Activated B cell treated with CpG ODN at 0.5 μM for 24 hours (primary cell): ENCODE measurements around the gene LTB4R2. TPM values are rescaled to one million over a fixed set of nuclear protein-coding genes. Genes with fewer than 3 reads are reported as not detected.
"Not testable (repeated sequence)": the region's sequence is repeated elsewhere in the genome, so short reads cannot be mapped to it uniquely, and the experiment has no call there.

Experiments
- ATAC-seq: fragments of 200-7000 bp; cut with Tn5 transposase; one replicate; pipeline ENCODE4 v1.10.0; 2021; ENCODE audit warnings: low read depth, mild to moderate bottlenecking, moderate library complexity
- CTCF ChIA-PET: fragments of 350-600 bp; sonication (Branson Sonifier 250); formaldehyde crosslinking; loops from one replicate; lab custom pipeline; 2021; ENCODE audit warnings: antibody characterized with exemption; lab: Charles Lee
- POLR2A ChIA-PET: fragments of 350-600 bp; sonication (Branson Sonifier 250); formaldehyde crosslinking; loops from one replicate; lab custom pipeline; 2021; ENCODE audit warnings: antibody characterized with exemption; lab: Charles Lee
- DNase-seq: peaks from one replicate; pipeline ENCODE4 v3.0.0; 2022
- H3K27ac Mint-ChIP-seq: one replicate; pipeline ENCODE4 v1.8.0; 2020; ENCODE audit warnings: mixed read lengths
- H3K27me3 Mint-ChIP-seq: one replicate; pipeline ENCODE4 v1.8.0; 2021; ENCODE audit warnings: mixed read lengths
- H3K36me3 Mint-ChIP-seq: one replicate; pipeline ENCODE4 v1.8.0; 2021; ENCODE audit warnings: low read depth, mixed read lengths
- H3K4me1 Mint-ChIP-seq: one replicate; pipeline ENCODE4 v1.8.0; 2021; ENCODE audit warnings: mixed read lengths
- H3K4me3 Mint-ChIP-seq: one replicate; pipeline ENCODE4 v1.8.0; 2020; ENCODE audit warnings: mild to moderate bottlenecking, mixed read lengths
- H3K9me3 Mint-ChIP-seq: one replicate; pipeline ENCODE4 v1.8.0; 2020; ENCODE audit warnings: mixed read lengths
- intact Hi-C: fragments of 100-400 bp; cut with micrococcal nuclease; formaldehyde crosslinking; loops from one replicate; pipeline ENCODE4 v1.15.1; 2024
- total RNA-seq: library from RNA; stranded (reverse); gene quantifications from 2 replicates; pipeline ENCODE4 v1.2.3, GENCODE V29; 2022
- TF ChIP-seq, protein P1 (sequence below): fragments of 200-600 bp; IDR thresholded peaks from one replicate; pipeline ENCODE4 v1.8.0; 2022; ENCODE audit warnings: antibody characterized with exemption, mild to moderate bottlenecking

LTB4R2 gene
- total RNA-seq, 1 donor from 2014 or later = 9.1 TPM

DNA sequence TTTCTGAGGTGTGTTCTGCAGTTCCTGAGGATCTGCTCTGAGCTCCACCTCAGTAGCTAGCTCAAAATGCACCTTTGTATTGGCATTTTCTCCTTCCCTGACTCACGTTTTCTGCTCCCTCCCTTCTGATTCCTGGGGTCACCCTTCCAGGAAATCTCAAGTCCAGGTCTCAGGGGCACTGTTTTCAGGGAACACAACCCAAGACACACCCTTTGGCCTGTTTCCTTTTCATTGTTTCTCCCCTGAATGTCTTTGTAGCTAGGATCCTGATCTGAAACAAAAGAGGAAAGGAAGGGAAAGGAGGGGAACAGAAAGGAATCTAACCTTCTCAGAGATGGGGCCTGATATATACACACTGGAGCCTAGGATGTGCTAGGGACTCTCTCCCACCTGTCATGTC, 37.2 kb downstream of the LTB4R2 start:
- POLR2A ChIA-PET = interaction anchor here (1.8 kb wide), 1 partner anchor 84 kb away, joined by 4 read pairs; no protein-coding TSS in a partner anchor
- H3K27ac Mint-ChIP-seq = no peak overlapping the region

DNA sequence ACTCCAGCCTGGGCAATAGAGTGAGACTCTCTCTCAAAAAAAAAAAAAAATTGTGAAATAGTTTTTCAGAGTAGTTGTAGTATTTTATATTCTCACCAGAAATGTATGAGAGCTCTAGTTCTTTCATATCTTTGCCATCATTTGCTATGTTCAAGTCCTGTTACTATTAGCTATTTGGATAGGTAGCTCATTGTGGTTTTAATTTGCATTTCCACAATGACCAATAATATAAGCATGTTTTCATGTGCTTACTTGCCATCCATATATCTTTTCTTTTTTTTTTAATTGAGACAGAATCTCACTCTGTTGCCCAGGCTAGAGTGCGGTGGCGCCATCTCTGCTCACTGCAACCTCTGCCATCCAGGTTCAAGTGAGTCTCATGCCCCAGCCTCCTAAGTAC, 38.2 kb downstream of the LTB4R2 start:
- ATAC-seq = no peak
- intact Hi-C loops = no loop called here
- peaks cover 41% of the 10 kb centered on the region for H3K27me3 Mint-ChIP-seq
- POLR2A ChIA-PET = interaction anchor here (0.6 to 1.8 kb wide), 2 partner anchors 83 to 367 kb away, joined by 4 read pairs; no protein-coding TSS in a partner anchor
- CTCF ChIA-PET = interaction anchor here (0.6 to 4.9 kb wide), 2 partner anchors 14 to 105 kb away, joined by 4 to 22 read pairs; partner anchors contain the start of gene ADCY4
- H3K9me3 Mint-ChIP-seq = no peaks in the 10 kb centered on the region
- no peaks in the 10 kb centered on the region for H3K4me1 Mint-ChIP-seq
- no peak overlapping the region for H3K27ac Mint-ChIP-seq
- TF ChIP-seq, protein P1, sequence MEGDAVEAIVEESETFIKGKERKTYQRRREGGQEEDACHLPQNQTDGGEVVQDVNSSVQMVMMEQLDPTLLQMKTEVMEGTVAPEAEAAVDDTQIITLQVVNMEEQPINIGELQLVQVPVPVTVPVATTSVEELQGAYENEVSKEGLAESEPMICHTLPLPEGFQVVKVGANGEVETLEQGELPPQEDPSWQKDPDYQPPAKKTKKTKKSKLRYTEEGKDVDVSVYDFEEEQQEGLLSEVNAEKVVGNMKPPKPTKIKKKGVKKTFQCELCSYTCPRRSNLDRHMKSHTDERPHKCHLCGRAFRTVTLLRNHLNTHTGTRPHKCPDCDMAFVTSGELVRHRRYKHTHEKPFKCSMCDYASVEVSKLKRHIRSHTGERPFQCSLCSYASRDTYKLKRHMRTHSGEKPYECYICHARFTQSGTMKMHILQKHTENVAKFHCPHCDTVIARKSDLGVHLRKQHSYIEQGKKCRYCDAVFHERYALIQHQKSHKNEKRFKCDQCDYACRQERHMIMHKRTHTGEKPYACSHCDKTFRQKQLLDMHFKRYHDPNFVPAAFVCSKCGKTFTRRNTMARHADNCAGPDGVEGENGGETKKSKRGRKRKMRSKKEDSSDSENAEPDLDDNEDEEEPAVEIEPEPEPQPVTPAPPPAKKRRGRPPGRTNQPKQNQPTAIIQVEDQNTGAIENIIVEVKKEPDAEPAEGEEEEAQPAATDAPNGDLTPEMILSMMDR = no peak
- no peak for DNase-seq
- H3K36me3 Mint-ChIP-seq = no peaks in the 10 kb centered on the region
- no peak overlapping the region for H3K4me3 Mint-ChIP-seq

More for the DNA sequence above, 37.2 kb downstream of the LTB4R2 start:
- Mint-ChIP-seq H3K4me1 (no peaks in the 10 kb centered on the region), H3K27me3 (peaks cover 36% of the 10 kb centered on the region), H3K9me3 (no peaks in the 10 kb centered on the region), H3K36me3 (no peaks in the 10 kb centered on the region), H3K4me3 (no peak overlapping the region)
- TF ChIP-seq, protein P1 = no peak
- DNase-seq (no peak), ATAC-seq (no peak)
- CTCF ChIA-PET = interaction anchor here (1.9 to 4.9 kb wide), 2 partner anchors 13 to 84 kb away, joined by 4 to 22 read pairs; partner anchors contain the start of gene ADCY4
- intact Hi-C loops = no loop called here

DNA sequence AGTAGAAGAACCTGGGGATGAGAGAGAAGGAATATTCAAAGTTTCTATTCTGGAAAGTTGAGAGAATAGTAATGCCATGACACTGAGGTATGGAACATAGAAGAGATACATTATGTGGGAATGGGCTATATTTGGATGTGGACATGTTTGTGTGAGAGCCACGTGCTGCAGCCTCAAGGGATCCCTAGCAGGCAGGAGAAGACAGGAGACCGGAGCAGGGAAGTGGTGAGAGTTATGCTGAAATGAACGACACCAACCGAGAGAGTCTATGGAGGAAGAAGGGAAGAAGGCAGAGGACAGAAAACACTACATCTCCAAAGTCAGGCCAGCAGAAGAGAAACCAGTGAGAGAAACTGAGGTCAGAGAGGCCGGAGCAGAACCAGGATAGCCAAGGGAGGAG, 39.8 kb downstream of the LTB4R2 start:
- POLR2A ChIA-PET = no interaction called here
- TF ChIP-seq, protein P1 = no peak
- Mint-ChIP-seq H3K9me3 (no peaks in the 10 kb centered on the region), H3K27me3 (peaks cover 43% of the 10 kb centered on the region), H3K36me3 (no peaks in the 10 kb centered on the region), H3K4me1 (no peaks in the 10 kb centered on the region), H3K4me3 (no peak overlapping the region), H3K27ac (no peak overlapping the region)
- intact Hi-C loops = no loop called here
- CTCF ChIA-PET = interaction anchor here (0.6 to 1.1 kb wide), 3 partner anchors 16 to 88 kb away, joined by 3 to 4 read pairs (median 3); no protein-coding TSS in a partner anchor
- no peak for ATAC-seq
- DNase-seq = no peak

DNA sequence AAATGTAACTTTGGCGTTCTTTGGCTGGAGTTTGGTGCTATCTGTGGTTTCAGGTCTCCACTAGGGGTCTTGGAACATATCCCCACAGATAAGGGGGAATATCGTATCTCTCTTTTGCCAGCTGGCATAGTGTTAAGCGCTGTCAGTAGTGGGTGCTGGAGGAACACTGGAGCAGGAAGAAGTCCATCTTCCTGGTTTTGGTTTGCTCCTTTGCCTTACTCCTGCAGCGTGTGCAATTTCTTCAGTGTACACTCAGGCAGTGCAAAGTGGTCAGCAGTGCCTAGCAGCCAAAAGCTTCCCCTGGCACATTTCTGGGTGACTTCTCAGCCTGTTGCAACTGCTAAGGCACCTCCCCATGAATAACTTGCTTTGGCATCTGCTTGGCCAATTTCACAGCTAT, 41.6 kb downstream of the LTB4R2 start:
- TF ChIP-seq, protein P1 = no peak
- ATAC-seq (no peak), DNase-seq (no peak)
- no peaks in the 10 kb centered on the region for H3K36me3 Mint-ChIP-seq
- ChIA-PET POLR2A (no interaction called here), CTCF (interaction anchor here (1.1 to 1.9 kb wide), 2 partner anchors 14 to 80 kb away, joined by 3 to 6 read pairs; no protein-coding TSS in a partner anchor)
- H3K27ac Mint-ChIP-seq = no peak overlapping the region
- H3K27me3 Mint-ChIP-seq = peaks cover 38% of the 10 kb centered on the region
- no peaks in the 10 kb centered on the region for H3K4me1 Mint-ChIP-seq
- intact Hi-C loops = no loop called here
- H3K4me3 Mint-ChIP-seq = no peak overlapping the region
- no peaks in the 10 kb centered on the region for H3K9me3 Mint-ChIP-seq

DNA sequence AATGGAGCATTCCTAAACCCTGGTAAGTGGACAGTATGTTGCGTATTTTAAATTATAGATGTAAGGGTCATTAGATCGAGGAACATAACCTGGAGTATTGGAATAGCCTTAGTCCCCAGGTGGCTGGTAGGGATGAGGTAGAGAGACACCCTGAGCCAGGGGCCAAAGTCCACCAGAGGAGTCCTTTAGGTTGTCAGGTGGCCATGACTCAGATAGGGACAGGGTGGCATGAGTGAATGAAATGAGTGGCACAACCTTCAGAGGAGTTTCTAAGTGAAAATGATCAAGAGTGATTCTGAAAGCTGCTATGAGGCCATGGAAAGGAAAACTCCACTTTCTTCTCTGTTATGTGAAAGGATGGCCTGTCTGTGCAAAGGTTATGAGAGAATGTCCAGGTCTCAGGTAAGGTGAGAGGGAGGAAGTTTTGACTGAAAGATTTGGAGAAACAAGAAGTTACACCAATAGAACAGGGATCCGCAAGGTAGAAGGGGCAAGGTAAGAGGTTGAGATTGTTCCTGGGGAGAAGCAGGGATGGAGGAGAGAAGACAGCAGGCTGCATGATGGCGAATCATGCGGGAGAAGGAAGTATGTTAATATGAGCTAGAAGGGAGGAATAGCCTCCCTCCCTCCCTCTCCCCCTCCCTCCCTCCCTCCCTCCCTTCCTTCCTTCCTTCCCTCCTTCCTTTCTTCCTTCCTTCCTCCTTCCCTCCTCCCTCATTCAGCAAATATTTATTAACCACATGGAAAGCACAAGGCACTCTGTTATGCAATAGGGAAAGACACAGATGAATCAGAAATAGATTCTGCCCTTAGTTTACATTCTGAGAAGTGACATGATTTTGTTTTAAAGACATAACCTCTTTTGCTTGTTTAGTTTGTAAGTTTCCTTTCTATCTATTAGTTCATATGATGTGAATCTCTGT, 43.9 kb downstream of the LTB4R2 start:
- ChIA-PET CTCF (interaction anchor here (1.5 kb wide), 1 partner anchor 12 kb away, joined by 3 read pairs; no protein-coding TSS in a partner anchor), POLR2A (interaction anchor here (0.6 to 1.2 kb wide), 2 partner anchors 13 to 19 kb away, joined by 3 read pairs; no protein-coding TSS in a partner anchor)
- H3K36me3 Mint-ChIP-seq = no peaks in the 10 kb centered on the region
- TF ChIP-seq, protein P1 = no peak
- no peak overlapping the region for H3K4me3 Mint-ChIP-seq
- intact Hi-C loops = no loop called here
- no peaks in the 10 kb centered on the region for H3K9me3 Mint-ChIP-seq
- ATAC-seq = no peak
- H3K27me3 Mint-ChIP-seq = peaks cover 34% of the 10 kb centered on the region
- no peak for DNase-seq
- H3K27ac Mint-ChIP-seq = no peak overlapping the region
- H3K4me1 Mint-ChIP-seq = no peaks in the 10 kb centered on the region

DNA sequence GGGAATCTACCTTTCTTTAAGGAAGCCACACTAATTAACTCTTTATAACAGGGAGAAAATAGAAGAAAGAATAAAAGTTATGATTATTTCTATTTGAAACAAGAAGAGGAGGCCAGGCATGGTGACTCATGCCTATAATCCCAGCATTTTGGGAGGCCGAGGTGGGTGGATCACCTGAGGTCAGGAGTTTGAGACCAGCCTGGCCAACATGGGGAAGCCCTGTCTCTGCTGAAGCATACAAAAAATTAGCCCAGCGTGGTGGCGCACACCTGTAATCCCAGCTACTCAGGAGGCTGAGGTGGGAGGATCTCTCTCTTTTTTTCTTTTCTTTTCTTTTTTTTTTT, 44.5 kb downstream of the LTB4R2 start:
- POLR2A ChIA-PET = interaction anchor here (0.6 to 1.2 kb wide), 2 partner anchors 12 to 18 kb away, joined by 3 read pairs; no protein-coding TSS in a partner anchor
- H3K4me1 Mint-ChIP-seq, H3K27ac Mint-ChIP-seq, H3K4me3 Mint-ChIP-seq, H3K9me3 Mint-ChIP-seq, ATAC-seq, CTCF ChIA-PET, intact Hi-C loops, DNase-seq, H3K36me3 Mint-ChIP-seq: not testable (repeated sequence)
- peaks cover 32% of the 10 kb centered on the region for H3K27me3 Mint-ChIP-seq
